CD4-positive, alpha-beta T cell treated with Interleukin-2 at 100 ng/mL for 4 hours (primary cell): Measurements from ENCODE around the gene PRSS50.

ENCODE experiments used
- DNase-seq: peaks from one replicate; pipeline ENCODE4 v3.0.0-alpha.2; 2020; ENCODE audit warnings: low spot score

The PRSS50 gene

DNA sequence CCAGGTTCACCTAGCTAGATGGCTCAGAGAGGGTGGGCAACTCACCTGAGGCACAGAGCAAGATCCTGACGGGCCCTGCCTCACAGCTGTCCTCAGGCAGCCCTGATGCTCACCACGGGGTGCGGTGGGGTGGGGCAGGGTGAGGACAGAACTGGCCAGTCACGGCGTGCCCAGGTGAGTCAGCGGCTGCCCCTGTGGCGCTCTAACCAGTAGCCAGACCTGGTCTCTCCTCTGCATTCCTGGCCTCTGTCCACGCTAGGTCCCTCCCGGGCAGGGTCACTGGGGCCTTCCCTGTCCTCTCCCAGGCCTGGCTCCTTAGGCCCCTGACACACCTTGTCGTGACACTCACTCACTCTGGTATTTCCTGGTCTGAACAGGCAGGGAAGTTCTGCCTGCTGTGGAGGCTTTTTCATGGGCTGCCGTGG, 25.1 kb downstream of the PRSS50 start:
- DNase-seq, result no peak

DNA sequence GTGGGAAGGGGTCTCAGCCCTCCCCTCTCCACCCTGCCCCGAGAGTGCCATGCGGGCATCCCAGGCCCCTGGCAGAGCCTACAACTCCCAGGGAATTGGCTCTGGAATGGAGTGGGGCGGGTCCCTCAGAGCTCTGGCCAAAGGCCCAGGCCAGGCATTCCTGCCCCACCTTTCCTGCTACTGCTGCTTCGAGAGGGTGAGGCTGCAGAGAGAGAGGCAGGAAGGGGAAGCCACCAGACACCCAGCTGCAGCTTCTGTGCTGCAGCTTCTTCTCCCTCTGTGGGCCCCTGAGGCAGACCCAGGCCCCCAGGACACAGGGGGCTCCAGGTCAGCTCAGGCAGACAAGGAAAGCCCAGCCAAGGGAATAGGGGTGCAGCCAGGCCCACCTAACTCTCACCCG, 26.9 kb downstream of the PRSS50 start:
- DNase-seq, result no peak

DNA sequence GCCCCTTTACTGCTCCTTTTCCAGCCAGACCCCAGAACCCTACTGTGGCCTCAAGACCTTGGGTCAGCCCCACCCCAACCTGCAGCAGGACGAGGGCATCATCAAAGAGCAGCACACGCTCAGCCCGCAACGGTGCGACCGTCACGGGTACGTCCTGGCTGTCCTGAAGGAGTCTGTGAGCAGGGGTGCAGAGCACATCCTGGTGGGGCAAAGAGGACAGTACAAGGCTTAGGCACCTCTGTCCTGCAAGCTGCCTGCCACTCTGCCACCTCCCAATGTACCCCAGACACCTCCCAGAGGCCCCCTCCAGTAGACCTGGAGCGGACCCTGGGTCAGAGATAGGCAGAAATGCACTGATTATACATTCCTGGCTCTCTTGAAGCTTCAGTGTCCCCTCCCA, 32.2 kb downstream of the PRSS50 start:
- no peak for DNase-seq

DNA sequence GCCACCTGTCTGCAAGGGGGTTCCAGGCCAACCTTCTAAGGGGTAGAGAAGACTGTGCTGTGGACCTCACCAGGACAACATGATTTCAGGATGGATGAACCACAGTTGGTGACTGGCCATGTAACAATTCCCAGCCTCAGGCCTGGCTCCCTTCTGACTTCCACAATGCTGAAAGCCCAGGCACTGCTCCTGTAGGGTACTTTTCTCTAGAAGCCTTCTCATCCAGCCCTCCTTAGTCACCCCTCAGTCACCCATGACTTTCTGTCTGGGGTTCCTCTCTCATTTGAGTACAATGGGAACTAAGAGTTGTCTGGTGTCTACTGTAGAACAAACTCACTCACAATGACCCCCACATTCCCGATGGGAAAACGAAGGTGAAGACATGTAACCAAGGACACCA, 32.8 kb downstream of the PRSS50 start:
- DNase-seq, result no peak

DNA sequence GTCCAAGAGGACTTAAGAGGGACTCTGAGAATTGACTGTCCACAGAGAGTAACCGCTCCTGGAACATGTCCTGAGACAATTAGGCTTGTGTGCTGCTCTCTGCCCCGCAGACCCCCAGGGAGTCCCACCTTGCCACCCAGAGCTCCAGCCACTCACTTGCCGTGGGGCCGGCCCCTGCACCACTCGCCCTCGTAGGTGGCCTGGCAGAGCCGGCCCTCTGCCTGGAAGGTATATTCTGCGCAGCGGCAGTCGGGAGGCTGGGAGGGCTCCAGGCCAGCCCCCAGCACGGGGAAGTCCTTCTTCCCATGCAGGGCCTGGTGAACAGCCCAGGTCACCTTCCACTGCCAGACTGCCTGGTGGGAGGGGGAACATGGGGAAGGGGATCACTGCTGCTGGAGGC, 34.7 kb downstream of the PRSS50 start:
- no peak for DNase-seq

DNA sequence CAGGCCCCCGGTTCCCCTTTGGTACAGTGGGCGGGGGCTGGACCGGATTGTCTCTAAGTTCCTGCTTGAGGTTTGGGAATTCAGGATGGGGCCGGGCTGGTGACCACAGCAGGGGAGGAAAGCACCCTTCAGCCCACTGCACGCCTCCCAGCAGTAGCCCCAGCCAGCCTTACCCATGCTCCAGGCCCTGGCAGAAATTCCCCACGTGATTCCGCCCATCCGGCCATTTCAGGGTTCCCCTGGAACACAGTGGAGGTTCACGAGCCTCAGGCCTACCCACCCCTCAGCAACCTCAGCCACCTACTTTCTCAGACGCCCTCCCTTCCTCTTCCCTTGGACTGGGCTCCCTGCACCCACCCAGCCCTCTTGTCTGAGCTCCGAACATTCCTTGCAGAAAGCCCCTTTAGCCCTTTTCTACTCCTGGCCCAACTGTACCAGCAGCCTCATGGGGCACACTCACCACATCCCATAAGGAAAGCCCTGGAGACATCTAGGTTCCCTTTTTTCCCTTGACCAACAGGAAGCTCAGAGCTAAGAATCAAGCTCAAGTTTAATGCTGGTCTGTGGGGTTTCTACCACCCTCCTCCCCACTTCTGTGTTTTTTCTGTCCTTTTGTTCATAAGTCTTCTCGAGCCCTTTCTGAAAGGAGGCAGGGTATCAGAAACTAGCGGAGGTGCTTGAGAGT, 35.7 kb downstream of the PRSS50 start:
- no peak for DNase-seq

DNA sequence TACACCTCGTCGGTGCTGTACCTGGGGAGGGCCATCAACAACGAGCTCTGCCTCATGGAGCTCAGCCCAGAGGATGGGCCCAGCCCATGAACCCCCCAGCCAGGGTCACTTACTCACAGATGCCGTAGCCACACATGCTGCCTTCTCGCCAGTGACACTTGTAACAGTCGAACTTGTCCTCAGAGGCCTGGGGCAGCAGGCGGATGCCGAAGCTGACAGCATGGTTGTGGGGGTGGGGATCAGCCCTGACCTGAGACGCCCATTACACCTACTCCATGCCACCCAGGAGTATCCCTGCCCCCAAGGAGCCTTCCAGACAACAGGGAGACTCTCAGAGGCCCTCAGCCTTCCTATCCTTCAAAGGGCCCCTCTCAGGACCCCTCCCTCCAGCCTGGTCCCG, 36.3 kb downstream of the PRSS50 start:
- DNase-seq, result no peak

DNA sequence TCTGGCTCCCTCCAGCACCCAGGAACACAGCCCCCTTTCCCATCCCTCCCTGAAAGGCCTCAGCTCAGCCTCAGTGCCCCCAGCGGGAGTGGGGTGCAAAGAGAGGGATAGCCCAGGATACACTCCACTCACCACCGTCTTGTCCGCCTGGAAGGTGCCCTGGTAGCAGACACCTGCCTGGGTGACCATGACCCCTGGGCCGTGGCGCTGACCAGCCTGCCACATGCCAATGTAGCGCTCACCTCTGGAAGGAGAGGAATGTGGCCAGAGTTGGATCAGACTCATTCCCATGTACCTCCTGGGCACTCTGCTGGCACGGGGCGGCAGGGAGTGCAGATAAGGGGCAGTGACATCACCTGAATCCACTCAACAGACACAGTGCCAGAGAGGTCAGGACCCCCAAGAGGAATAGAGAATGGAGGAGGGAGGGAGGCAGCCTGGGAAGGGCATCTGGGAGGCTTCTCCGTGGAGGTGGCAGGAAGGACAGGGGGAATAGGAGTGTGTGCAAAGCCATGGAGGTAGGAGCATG, 37.3 kb downstream of the PRSS50 start:
- DNase-seq, result no peak

DNA sequence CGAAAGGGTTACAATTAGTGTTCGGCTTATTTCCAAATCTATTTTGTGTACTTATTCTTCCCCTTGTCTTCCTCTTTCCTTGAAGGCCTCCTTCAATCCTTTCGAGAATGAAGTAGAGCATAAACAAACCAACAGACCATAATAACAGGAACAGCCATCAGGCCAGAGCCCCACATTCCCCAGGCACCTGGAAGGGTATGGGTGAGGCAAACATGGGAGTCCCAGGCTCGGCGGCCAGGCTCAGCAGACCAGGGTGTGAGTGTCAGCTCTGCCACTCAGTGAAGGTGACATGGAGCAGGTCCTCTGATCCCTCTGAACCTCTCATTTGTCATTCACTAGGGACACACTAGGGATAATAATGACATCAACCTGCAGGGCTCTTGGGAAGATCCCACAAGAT, 38.0 kb downstream of the PRSS50 start:
- no peak for DNase-seq

DNA sequence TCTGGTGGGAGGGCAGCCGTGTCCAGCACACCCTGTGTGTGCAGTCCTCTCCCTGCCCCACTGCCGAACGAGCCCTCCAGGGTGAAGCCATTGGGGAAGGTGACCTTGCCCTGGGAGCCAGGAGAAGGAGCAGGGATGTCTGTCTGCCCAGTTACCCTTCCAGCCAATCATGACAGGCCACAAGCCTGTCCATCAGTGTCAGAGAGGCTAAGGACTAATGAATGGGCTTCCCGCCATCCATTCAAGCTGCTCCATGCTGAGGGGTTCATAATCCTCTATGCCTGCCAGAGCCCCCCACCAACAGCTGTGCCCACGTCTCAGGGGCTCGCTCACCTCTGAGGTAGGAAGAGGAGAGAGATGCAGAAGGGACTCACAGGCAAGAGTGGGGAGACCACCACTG, 39.4 kb downstream of the PRSS50 start:
- no peak for DNase-seq

DNA sequence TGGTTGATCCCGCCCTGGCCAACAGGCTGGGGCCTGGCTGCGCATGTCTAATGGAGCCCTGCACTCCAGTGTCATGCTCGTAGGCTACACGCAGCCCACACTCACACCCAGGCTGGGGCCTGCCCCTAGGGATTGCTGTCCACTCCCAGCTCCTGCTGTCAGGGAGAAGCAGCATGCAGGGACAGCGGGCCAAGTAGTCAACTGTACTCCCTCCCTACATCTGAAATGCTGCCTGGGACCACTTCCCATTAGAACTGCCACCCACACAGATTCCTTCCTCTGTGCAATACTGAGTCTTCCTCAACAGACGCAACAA, 40.3 kb downstream of the PRSS50 start:
- no peak for DNase-seq

DNA sequence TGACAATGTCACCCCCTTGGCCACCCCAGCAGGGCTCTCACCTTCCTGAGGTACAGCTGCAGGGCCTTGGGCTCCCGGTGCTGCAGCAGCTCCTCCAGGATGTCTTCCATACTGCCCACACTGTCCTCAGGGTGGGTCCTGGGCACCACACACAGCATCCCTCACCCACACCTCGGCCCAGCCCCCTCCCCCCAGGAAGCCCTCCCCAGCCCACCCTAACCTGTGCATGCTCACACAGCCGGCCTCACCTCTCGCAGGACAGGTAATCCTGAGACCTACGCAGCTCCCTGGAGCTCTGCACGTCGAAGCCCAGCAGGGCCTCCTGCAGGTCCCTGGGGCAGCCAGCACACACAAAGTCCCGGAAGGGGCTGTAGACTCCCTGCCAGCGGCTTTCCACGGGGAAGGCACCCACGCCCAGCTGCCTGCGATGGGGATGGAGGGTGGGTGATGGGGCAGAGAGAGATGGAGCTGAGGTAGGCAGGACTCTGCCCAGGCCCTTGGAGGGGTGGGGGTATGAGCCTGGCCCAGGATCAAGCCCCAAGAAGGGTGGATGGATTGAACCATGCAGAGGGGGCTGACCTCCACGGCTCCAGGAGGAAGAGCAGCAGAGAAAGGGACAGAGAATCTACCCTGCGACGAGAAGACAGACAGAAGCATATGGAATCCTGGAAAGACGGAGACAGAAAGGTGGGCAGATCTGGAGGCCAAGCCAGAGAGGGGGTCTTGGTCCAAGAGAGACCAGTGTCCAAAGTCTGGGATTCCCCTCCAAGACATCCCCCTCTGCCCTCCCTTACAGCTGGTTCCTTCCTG, 40.9 kb downstream of the PRSS50 start:
- no peak for DNase-seq

DNA sequence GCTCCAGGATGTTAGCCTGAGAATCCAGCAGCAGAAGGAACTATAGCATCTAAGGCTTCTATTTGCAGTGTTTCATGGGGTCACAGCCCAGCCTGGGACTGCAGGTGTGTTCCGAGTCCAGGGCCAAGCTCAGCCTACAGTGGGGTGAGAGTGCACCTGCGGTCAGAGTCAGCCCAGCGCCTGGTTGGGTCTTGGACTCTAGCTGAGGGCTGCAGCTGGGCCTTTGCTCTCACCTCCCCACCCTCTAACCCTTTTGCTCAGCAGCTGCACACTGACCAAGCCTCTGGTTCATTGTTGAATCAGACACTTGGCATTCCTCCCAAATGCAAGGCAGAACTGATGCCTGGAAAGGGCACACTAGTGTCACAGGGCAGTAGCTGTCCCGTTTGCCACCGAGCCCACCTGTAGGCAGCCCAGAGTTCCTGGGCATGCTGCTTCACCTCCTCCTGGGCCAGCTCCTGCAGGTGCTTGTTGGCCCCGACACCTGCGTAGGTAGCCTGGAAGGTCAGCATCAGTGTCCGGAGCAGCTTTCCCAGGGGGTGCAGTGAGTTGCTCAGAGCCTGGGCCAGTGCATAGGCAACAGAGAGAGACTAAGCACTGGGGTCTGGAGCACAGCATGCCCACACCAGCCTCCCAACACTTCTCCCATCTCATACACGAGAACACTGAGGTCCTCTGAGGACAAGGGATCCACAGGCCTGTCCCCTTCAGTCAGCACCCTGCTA, 41.7 kb downstream of the PRSS50 start:
- DNase-seq, result no peak

DNA sequence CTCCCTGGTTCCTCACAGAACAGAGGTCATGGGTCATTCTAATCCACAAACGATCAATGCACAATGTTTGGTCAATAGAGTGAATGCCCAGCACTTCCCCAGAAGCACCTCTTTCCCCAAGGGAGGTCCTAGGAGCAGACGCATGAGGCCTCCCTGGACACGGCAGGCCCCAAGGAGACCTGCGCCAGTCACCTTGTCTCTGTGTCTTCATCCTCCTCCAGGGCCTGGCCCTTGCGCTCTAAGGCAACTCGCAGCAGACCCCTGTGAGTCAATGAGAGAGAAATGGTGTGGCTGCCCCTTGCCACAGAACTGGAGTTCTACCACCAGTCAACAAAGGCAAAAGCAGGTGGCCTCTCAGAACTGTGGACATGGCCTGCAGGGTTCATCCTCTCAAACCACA, 42.2 kb downstream of the PRSS50 start:
- DNase-seq, result no peak

DNA sequence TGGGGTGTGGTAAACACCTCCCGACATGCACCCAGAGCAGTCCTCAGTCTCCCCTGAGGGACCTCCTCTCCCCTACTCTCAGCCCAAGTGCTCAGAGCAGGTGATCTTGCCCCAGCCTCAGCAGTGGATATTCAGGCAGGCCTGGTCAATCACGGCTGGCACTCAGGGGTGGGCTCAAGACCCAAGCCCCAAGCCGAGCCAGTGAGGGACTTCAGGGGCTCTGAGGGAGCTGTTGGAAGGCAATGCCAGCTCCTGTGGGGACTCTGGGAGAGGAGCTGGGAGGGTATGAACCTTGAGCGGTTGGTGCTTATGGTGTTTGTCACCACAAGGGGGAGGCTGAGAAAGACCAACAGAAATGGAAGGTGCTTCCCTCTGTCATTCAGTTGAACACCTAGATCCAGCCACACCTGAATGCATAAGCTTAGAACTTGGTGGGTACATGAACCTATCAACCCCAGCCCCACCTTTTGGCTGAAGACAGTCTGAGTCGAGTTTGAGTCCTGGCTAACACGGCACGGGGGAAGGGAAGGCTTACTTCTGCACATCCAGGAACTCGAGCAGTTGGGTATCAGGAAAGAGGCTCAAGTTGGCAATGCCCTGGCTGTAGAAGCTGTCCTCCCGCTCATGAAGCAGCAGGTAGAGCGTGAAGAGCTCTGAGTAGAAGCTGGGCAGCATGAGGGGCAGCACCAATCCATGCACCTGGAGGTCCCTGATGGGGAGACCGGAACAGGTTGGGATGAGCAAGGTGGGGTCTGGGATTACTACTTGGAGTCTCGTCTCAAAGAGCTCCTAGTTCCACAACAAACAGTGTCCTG, 43.4 kb downstream of the PRSS50 start:
- no peak for DNase-seq

DNA sequence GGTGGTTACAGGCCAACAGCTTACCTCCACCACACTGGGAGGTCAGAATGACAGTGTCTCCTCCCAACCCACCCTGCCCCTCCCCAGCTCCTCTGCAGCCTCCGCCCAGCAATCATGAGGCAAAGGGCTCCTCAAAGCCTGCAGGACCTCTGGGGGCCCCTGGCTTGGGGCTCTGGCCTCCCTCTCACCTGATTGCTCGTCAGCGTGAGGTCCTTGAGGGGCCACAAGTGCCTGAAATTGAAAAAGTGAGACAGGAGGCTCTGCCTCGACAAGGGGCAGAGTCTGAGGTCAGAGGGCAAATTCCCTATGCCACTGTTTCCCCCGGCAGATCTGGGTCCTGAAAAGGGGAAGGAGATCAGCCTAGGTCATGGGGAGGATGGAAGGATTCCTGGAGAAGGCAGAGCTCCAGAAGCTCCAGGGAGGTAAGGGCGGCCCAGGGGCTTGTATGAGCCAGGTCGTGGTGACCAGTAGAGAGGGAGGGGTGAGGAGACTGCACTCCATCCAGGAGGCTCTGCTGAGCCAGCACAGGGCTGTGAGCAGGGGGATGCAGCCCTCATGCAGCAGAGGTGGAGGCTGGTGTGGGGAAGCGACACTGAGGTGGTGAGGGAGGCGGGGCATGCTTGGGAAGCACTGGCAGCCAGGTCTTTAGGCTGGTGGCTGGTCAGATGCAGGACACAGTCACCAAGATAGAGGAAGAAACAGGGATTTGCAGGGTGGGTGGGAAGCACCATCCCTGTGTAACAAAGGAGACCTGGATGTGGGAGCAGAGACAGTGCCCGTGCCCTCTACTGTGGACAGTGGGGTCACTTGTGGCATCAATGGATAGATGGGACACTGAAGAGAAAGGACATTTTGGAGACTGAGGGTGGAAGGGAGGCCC, 44.3 kb downstream of the PRSS50 start:
- DNase-seq, result no peak

DNA sequence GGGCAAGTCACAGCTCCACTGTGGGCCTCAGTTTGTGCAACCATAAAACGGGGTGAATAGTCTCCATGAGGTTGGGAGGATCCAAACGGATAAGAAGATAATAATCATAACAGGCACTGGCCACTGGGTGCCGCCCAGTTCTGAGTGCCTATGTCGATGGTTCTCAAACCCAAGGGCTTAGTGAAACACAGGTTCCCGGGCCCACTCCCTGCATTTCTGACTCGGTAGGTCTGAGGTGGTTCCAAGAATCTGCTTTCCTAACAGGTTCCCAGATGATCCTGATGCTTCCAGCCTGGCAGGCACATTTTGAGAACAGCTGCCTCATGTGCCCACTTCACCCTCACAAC, 45.3 kb downstream of the PRSS50 start:
- no peak for DNase-seq

DNA sequence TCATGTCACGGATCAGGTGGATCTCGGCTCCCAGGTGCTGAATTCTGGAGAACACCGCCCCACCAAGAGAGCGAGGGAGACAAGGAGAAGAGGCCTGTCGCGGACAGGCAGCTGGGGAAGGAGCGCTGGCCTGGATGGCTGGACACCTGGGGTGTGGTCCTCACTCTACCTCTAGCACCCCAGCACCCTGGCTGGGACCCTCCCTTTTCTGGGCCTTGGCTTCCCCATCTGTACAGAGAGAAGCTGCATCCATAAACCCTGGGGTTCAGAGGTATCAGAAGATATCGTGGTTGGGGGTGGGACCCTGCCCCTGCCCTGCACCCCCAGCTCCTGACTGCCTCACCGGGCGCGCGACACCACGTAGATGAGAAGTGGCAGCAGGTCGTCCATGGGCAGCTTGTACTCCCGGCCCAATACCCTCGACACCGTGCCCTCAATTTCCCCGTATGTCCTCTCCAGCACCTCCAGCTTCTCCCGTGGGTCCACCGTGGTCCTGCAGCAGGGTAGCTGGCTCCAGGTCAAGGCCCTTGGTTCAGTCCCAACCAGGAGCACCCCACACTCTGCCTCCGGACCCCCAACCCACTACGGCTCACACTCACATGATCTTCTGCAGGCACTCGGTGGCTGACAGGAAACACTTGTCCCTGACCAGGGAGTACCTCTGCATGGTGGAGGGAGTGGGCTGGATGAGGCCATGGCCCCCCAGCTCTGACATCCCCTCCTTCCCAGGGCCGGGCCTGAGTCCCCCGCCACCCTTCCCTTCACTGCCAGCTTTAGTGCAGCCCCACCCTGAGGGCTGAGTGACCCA, 45.9 kb downstream of the PRSS50 start:
- no peak for DNase-seq

DNA sequence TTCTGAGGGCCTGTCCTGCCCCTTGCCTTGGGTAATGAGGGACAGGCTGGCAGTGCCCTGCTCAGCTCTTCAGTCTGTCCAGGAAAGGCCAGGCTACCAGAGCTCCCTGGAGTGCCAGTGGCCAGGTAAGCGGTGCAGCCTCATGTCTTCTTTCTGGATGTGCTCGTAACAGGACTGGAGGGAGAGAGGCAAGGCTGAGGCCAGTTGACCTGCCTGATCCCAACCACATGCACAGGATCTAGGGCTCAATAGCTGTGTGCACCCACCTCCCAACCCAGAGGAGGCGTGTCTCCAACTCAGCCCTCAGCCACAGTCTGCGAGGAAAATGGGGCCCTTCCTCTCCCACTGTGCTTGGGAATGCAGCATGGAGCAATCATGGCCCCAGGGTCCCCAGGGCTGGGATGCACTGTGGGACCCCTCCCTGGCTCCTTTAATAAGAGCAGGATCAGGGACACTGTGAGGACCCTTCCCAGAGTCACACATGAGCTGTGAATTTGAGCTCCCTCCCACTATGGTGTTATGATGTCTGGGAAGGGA, 46.7 kb downstream of the PRSS50 start:
- DNase-seq, result no peak
